Esophagus squamous epithelium (tissue), 4 donors: ENCODE measurements around the gene CTBS.

Experiments used
- POLR2A ChIP-seq, 4 donors: fragments of 450-650 bp; IDR thresholded peaks; one replicate each; pipeline ENCODE4 v1.6.1; 2017; ENCODE audit warnings: antibody characterized with exemption in 4 of 4, mild to moderate bottlenecking in 4 of 4, moderate library complexity in 3 of 4
- TF ChIP-seq, protein P1 (sequence below), 6 experiments: fragments of 450-650 bp in 4 of 6; fragments of 200-600 bp in 2 of 6; sonication (generic) in 2 of 6; IDR thresholded peaks; one replicate each; pipeline ENCODE4 v1.5.1; 2016 to 2019; ENCODE audit warnings: antibody characterized with exemption in 6 of 6, mild to moderate bottlenecking in 4 of 6, moderate library complexity in 4 of 6

GRCh38 chr1:84510668-84511067 is 63.6 kb downstream of the CTBS start:
- no peak for TF ChIP-seq POLR2A (IDR thresholded peaks at IDR 0.05)
- TF ChIP-seq, protein P1, sequence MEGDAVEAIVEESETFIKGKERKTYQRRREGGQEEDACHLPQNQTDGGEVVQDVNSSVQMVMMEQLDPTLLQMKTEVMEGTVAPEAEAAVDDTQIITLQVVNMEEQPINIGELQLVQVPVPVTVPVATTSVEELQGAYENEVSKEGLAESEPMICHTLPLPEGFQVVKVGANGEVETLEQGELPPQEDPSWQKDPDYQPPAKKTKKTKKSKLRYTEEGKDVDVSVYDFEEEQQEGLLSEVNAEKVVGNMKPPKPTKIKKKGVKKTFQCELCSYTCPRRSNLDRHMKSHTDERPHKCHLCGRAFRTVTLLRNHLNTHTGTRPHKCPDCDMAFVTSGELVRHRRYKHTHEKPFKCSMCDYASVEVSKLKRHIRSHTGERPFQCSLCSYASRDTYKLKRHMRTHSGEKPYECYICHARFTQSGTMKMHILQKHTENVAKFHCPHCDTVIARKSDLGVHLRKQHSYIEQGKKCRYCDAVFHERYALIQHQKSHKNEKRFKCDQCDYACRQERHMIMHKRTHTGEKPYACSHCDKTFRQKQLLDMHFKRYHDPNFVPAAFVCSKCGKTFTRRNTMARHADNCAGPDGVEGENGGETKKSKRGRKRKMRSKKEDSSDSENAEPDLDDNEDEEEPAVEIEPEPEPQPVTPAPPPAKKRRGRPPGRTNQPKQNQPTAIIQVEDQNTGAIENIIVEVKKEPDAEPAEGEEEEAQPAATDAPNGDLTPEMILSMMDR (IDR thresholded peaks at IDR 0.05): no peak
